MM.1S (cell line): ENCODE measurements around the gene TMEM132D.
"Not testable (repeated sequence)": the region's sequence is repeated elsewhere in the genome, so short reads cannot be mapped to it uniquely, and the experiment has no call there.

Source experiments
- DNase-seq: peaks from one replicate; pipeline ENCODE4 v3.0.0-alpha.2; 2015
- H2AFZ ChIP-seq: fragments of 300-600 bp; sonication (generic); 2 replicates; pipeline ENCODE4 v1.6.0; 2016; ENCODE audit warnings: antibody characterized with exemption, low read length
- H3F3A ChIP-seq: fragments of 300-600 bp; sonication (generic); 2 replicates; pipeline ENCODE4 v1.6.1; 2016; ENCODE audit warnings: mild to moderate bottlenecking, antibody characterized with exemption, low read length, moderate library complexity, mixed read lengths; ENCODE audit not compliant: insufficient read depth
- H3K27ac ChIP-seq: fragments of 300-600 bp; sonication (generic); 2 replicates; pipeline ENCODE4 v1.5.1; 2016; ENCODE audit warnings: mild to moderate bottlenecking, low read length
- H3K27me3 ChIP-seq: fragments of 300-600 bp; sonication (generic); replicated peaks from 2 replicates; pipeline ENCODE4 v1.6.0; 2016; ENCODE audit warnings: low read length; ENCODE audit not compliant: insufficient read depth
- H3K36me3 ChIP-seq: fragments of 300-600 bp; sonication (generic); replicated peaks from 2 replicates; pipeline ENCODE4 v1.6.1; 2016; ENCODE audit warnings: mild to moderate bottlenecking, low read length, mixed read lengths; ENCODE audit not compliant: insufficient read depth
- H3K4me1 ChIP-seq: fragments of 300-600 bp; sonication (generic); 2 replicates; pipeline ENCODE4 v1.6.1; 2016; ENCODE audit warnings: low read length, mixed read lengths
- H3K4me2 ChIP-seq: fragments of 300-600 bp; sonication (generic); 2 replicates; pipeline ENCODE4 v1.6.0; 2016; ENCODE audit warnings: low read depth, low read length
- H3K4me3 ChIP-seq: fragments of 300-600 bp; sonication (generic); 2 replicates; pipeline ENCODE4 v1.5.1; 2016; ENCODE audit warnings: low read length, mixed read lengths
- H3K79me2 ChIP-seq: fragments of 300-600 bp; sonication (generic); 2 replicates; pipeline ENCODE4 v1.6.1; 2016; ENCODE audit warnings: mixed run types, low read length, mixed read lengths
- H3K9ac ChIP-seq: fragments of 300-600 bp; sonication (generic); 2 replicates; pipeline ENCODE4 v1.6.1; 2016; ENCODE audit warnings: low read length, mixed read lengths
- H3K9me2 ChIP-seq: fragments of 300-600 bp; sonication (generic); replicated peaks from 2 replicates; pipeline ENCODE4 v1.6.1; 2016; ENCODE audit warnings: mild to moderate bottlenecking, low read length, mixed read lengths; ENCODE audit not compliant: insufficient read depth
- H3K9me3 ChIP-seq: fragments of 300-600 bp; sonication (generic); replicated peaks from 2 replicates; pipeline ENCODE4 v1.6.1; 2016; ENCODE audit warnings: mild to moderate bottlenecking, low read length, mixed read lengths; ENCODE audit not compliant: insufficient read depth
- H4K20me1 ChIP-seq: fragments of 300-600 bp; sonication (generic); 2 replicates; pipeline ENCODE4 v1.6.1; 2016; ENCODE audit warnings: mild to moderate bottlenecking, low read length, moderate library complexity, mixed read lengths; ENCODE audit not compliant: insufficient read depth
- CTCF ChIP-seq: fragments of 300-600 bp; sonication (generic); IDR thresholded peaks from 2 replicates; pipeline ENCODE4 v1.5.1; 2016; ENCODE audit warnings: antibody characterized with exemption, low read length, mixed read lengths
- EZH2 ChIP-seq: fragments of 300-600 bp; sonication (generic); optimal IDR thresholded peaks from 2 replicates; pipeline ENCODE3; 2017; ENCODE audit warnings: low read depth, mild to moderate bottlenecking, antibody characterized with exemption, low read length, mixed read lengths
- EZH2phosphoT487 ChIP-seq: fragments of 300-600 bp; sonication (generic); IDR thresholded peaks from 2 replicates; pipeline ENCODE4 v1.6.1; 2018; ENCODE audit warnings: antibody characterized with exemption, low read length

Gene TMEM132D

GRCh38 chr12:129550353-129550752 lies 353.5 kb downstream of the TMEM132D start:
- H3F3A ChIP-seq = no peaks in the 10 kb centered on the region
- no peaks in the 10 kb centered on the region for H3K79me2 ChIP-seq
- no peak for TF ChIP-seq EZH2
- no peak for DNase-seq
- H3K4me2 ChIP-seq = no peak overlapping the region
- no peaks in the 10 kb centered on the region for H4K20me1 ChIP-seq
- H2AFZ ChIP-seq = no peak overlapping the region
- H3K9ac ChIP-seq = no peak overlapping the region
- no peaks in the 10 kb centered on the region for H3K9me3 ChIP-seq
- H3K27ac ChIP-seq = no peak overlapping the region
- no peaks in the 10 kb centered on the region for H3K36me3 ChIP-seq
- no peak overlapping the region for H3K4me3 ChIP-seq
- H3K27me3 ChIP-seq = no peaks in the 10 kb centered on the region
- no peaks in the 10 kb centered on the region for H3K9me2 ChIP-seq
- no peaks in the 10 kb centered on the region for H3K4me1 ChIP-seq

GRCh38 chr12:129549656-129550055 lies 354.2 kb downstream of the TMEM132D start:
- Histone ChIP-seq H3K27me3 (no peaks in the 10 kb centered on the region), H3K9me2 (no peaks in the 10 kb centered on the region), H3K27ac (no peak overlapping the region), H3K4me1 (no peaks in the 10 kb centered on the region), H3K9ac (no peak overlapping the region), H3K9me3 (no peaks in the 10 kb centered on the region), H2AFZ (no peak overlapping the region), H4K20me1 (no peaks in the 10 kb centered on the region), H3K4me3 (no peak overlapping the region), H3K36me3 (no peaks in the 10 kb centered on the region), H3K79me2 (no peaks in the 10 kb centered on the region), H3F3A (no peaks in the 10 kb centered on the region), H3K4me2 (no peak overlapping the region)
- no peak for TF ChIP-seq CTCF
- no peak for TF ChIP-seq EZH2
- no peak for TF ChIP-seq EZH2phosphoT487
- DNase-seq = no peak

GRCh38 chr12:129549020-129549419 lies 354.8 kb downstream of the TMEM132D start:
- H3K9me3 ChIP-seq, H2AFZ ChIP-seq, DNase-seq, H3K36me3 ChIP-seq, H3K4me1 ChIP-seq, H3K27me3 ChIP-seq, H3K4me2 ChIP-seq, H3K79me2 ChIP-seq, H3F3A ChIP-seq, H3K9ac ChIP-seq, H3K4me3 ChIP-seq, H4K20me1 ChIP-seq, H3K27ac ChIP-seq, H3K9me2 ChIP-seq: not testable (repeated sequence)

- no peak for DNase-seq
- Histone ChIP-seq H4K20me1 (no peaks in the 10 kb centered on the region), H3K27me3 (no peaks in the 10 kb centered on the region), H3K9ac (no peak overlapping the region), H3K36me3 (no peaks in the 10 kb centered on the region), H3K9me2 (no peaks in the 10 kb centered on the region), H3K4me3 (no peak overlapping the region), H3F3A (no peaks in the 10 kb centered on the region), H3K4me1 (no peaks in the 10 kb centered on the region), H2AFZ (no peak overlapping the region), H3K79me2 (no peaks in the 10 kb centered on the region), H3K4me2 (no peak overlapping the region), H3K9me3 (no peaks in the 10 kb centered on the region), H3K27ac (no peak overlapping the region)
- TF ChIP-seq EZH2 = no peak
- TF ChIP-seq CTCF = no peak
- no peak for TF ChIP-seq EZH2phosphoT487
These were observed 359.1 kb downstream of the TMEM132D start for GRCh38 chr12:129544716-129545115.
